Adrenal gland (tissue), 12 donors: ENCODE data around the gene MAGT1. TPM values are rescaled to one million over a fixed set of nuclear protein-coding genes. Genes with fewer than 3 reads are reported as not detected.

Experiments used
- DNase-seq, 7 donors: peaks; one replicate each; pipeline ENCODE4 v3.0.0-alpha.2; 2019 to 2020
- H3K27ac ChIP-seq, 5 donors: fragments of 200-600 bp; sonication (generic) in 4 of 5; 1 replicate in 3 of 5; 2 replicates in 2 of 5; pipeline versions ENCODE4 v1.5.1 to v1.8.0; 2016 to 2020; ENCODE audit warnings: mild to moderate bottlenecking in 1 of 5
- H3K27me3 ChIP-seq: fragments of 200-600 bp; 2 replicates; pipeline ENCODE4 v1.8.0; 2021
- H3K36me3 ChIP-seq, 2 donors: fragments of 200-600 bp; replicated peaks in 1 of 2; 1 replicate in 1 of 2; 2 replicates in 1 of 2; pipeline versions ENCODE4 v1.5.1 to v1.8.0; 2018 to 2022
- H3K4me1 ChIP-seq, 2 donors: fragments of 200-600 bp; replicated peaks in 1 of 2; 1 replicate in 1 of 2; 2 replicates in 1 of 2; pipeline versions ENCODE4 v1.5.1 to v1.8.0; 2018 to 2021
- H3K4me3 ChIP-seq, 4 donors: fragments of 200-600 bp; sonication (generic) in 3 of 4; one replicate each; pipeline ENCODE4 v1.5.1; 2016 to 2018
- H3K9me3 ChIP-seq, 3 donors: fragments of 200-600 bp; sonication (generic) in 1 of 3; replicated peaks in 1 of 3; 1 replicate in 2 of 3; 2 replicates in 1 of 3; pipeline versions ENCODE4 v1.5.1 to v1.8.0; 2016 to 2021
- CTCF ChIP-seq, 6 experiments: fragments of 450-650 bp in 4 of 6; fragments of 200-600 bp in 2 of 6; sonication (generic) in 1 of 6; IDR thresholded peaks; 1 replicate in 5 of 6; 2 replicates in 1 of 6; pipeline versions ENCODE4 v1.5.1 to v1.8.0; 2016 to 2021; ENCODE audit warnings: antibody characterized with exemption in 6 of 6, mild to moderate bottlenecking in 2 of 6, moderate library complexity in 1 of 6
- POLR2A ChIP-seq, 2 donors: fragments of 450-650 bp; IDR thresholded peaks; one replicate each; pipeline ENCODE4 v1.6.1; 2017; ENCODE audit warnings: antibody characterized with exemption in 2 of 2, mild to moderate bottlenecking in 2 of 2, moderate library complexity in 1 of 2
- WGBS, 4 donors: extraction: QIAGEN DNeasy Blood & Tissue Kit in 2 of 4; methylation state at CpG; one replicate each; pipeline versions ENCODE4 v1.1.5 to v1.1.7; 2013 to 2017; 5-methylcytosine and 5-hydroxymethylcytosine counted together
- intact Hi-C, 2 donors: fragments of 100-400 bp; cut with DNase I; formaldehyde crosslinking; loops; one replicate each; pipeline versions ENCODE4 v1.14.1 to v1.15.0; 2022 to 2023
- polyA plus RNA-seq, 3 donors: library from polyadenylated mRNA; stranded (reverse); fragments of 200-250 nt in 2 of 3; fragments of 350-450 nt in 1 of 3; fragmentation: Illumina TruSeq in 1 of 3; extraction: RNeasy Lipid Tissue Mini Kit (QIAGEN cat#74804) in 1 of 3; gene quantifications; one replicate each; pipeline ENCODE4 v1.2.3, GENCODE V29; 2013 to 2014
- total RNA-seq, 9 donors: library from RNA; depleted of rRNA in 4 of 9; stranded (reverse); fragments of >200 nt in 4 of 9; fragments of 120-200 nt in 1 of 9; fragmentation: NEBNext Ultra II Directional in 1 of 9; extraction: Animal tissue kit (Norgen Biotek cat#: 25700) in 1 of 9; gene quantifications; one replicate each; pipeline versions ENCODE4 v1.1.0 to v1.2.4, GENCODE V29; 2013 to 2023
- donor health status: healthy with polysubstance abuse.
- donor health status: Bipolar disorder and iron deficiency.
- donor health status: DM: yes; HTN: yes; CAD: no.
- donor health status: DM: no; HTN: no; CAD: no.
- donor health status: DM: no; HTN: no; CAD: no.
- donor health status: DM: yes; HTN: yes; CAD: no.

Gene MAGT1
- total and polyA plus RNA-seq, 12 donors = 8.5 to 77.0 (median 47.8) TPM

GRCh38 chrX:77795124-77795523 lies 100.1 kb downstream of the MAGT1 start:
- Histone ChIP-seq H3K9me3 (no peaks in the 10 kb centered on the region), H3K4me1 (no peaks in the 10 kb centered on the region), H3K27me3 (no peaks in the 10 kb centered on the region), H3K27ac (no peak overlapping the region), H3K36me3 (no peaks in the 10 kb centered on the region), H3K4me3 (no peak overlapping the region)
- no peak for DNase-seq
- TF ChIP-seq POLR2A (IDR thresholded peaks at IDR 0.05) = no peak
- TF ChIP-seq CTCF (IDR thresholded peaks at IDR 0.05) = no peak
- 80 to 94% (median 89%) methylated on average over 1 of the region's 1 CpG for WGBS, 4 donors
- intact Hi-C loops = no loop called here

- TF ChIP-seq POLR2A (IDR thresholded peaks at IDR 0.05) = no peak
- no peak for TF ChIP-seq CTCF (IDR thresholded peaks at IDR 0.05)
- H3K36me3 ChIP-seq = no peaks in the 10 kb centered on the region
- WGBS, 4 donors = 80 to 90% (median 86%) methylated on average over 6 of the region's 6 CpGs
- peaks cover 1% of the 10 kb centered on the region for H3K27me3 ChIP-seq
- H3K9me3 ChIP-seq = no peaks in the 10 kb centered on the region
- H3K27ac ChIP-seq = no peak overlapping the region
- DNase-seq = no peak
- intact Hi-C loops = no loop called here
- no peak overlapping the region for H3K4me3 ChIP-seq
- H3K4me1 ChIP-seq = no peaks in the 10 kb centered on the region
These were observed 101.3 kb downstream of the MAGT1 start for GRCh38 chrX:77793946-77794345.

GRCh38 chrX:77788050-77788449 lies 107.2 kb downstream of the MAGT1 start:
- H3K27me3 ChIP-seq = peaks cover 5% of the 10 kb centered on the region
- TF ChIP-seq CTCF (IDR thresholded peaks at IDR 0.05) = no peak
- TF ChIP-seq POLR2A (IDR thresholded peaks at IDR 0.05) = no peak
- H3K27ac ChIP-seq = peak overlapping the region in 2 of 5 donors; percentile 6 to 19
- intact Hi-C loops = no loop called here
- 36 to 75% (median 53%) methylated on average over 2 of the region's 2 CpGs for WGBS, 4 donors
- peak overlapping the region in 1 of 4 donors; percentile 43 for H3K4me3 ChIP-seq
- no peaks in the 10 kb centered on the region for H3K36me3 ChIP-seq
- DNase-seq = peak in 1 of 7 donors; percentile 26
- peaks cover 5 to 12% of the 10 kb centered on the region in 2 donors for H3K4me1 ChIP-seq
- no peaks in the 10 kb centered on the region for H3K9me3 ChIP-seq

- Histone ChIP-seq H3K27me3 (peaks cover 5% of the 10 kb centered on the region), H3K36me3 (no peaks in the 10 kb centered on the region), H3K9me3 (no peaks in the 10 kb centered on the region), H3K4me3 (peak overlapping the region in 2 of 4 donors; percentile 52 to 58), H3K27ac (peak overlapping the region in 4 of 5 donors; percentile 71 to 90 (median 85)), H3K4me1 (peaks cover 5 to 28% of the 10 kb centered on the region in 2 donors)
- TF ChIP-seq CTCF (IDR thresholded peaks at IDR 0.05) = no peak
- DNase-seq = no peak
- intact Hi-C loops = no loop called here
- WGBS, 4 donors = 18 to 52% (median 37%) methylated on average over 5 of the region's 5 CpGs
These were observed 108.9 kb downstream of the MAGT1 start for GRCh38 chrX:77786365-77786680.
